Colonic mucosa (tissue), 4 donors: Measurements from ENCODE around the gene PHLDA2. TPM values are rescaled to one million over a fixed set of nuclear protein-coding genes. Genes with fewer than 3 reads are reported as not detected.

Experiments used
- DNase-seq: peaks from one replicate; pipeline ENCODE4 v3.0.0-alpha.2; 2020
- H3K27ac ChIP-seq: fragments of 200-600 bp; one replicate; pipeline ENCODE4 v1.8.0; 2021
- H3K27me3 ChIP-seq: fragments of 200-600 bp; one replicate; pipeline ENCODE4 v1.8.0; 2021
- H3K36me3 ChIP-seq: fragments of 200-600 bp; one replicate; pipeline ENCODE4 v1.8.0; 2021
- H3K4me1 ChIP-seq: fragments of 200-600 bp; one replicate; pipeline ENCODE4 v1.8.0; 2021; ENCODE audit warnings: mild to moderate bottlenecking
- H3K4me3 ChIP-seq: fragments of 200-600 bp; one replicate; pipeline ENCODE4 v1.8.0; 2021
- H3K9ac ChIP-seq, 2 donors: one replicate each; pipeline ENCODE4 v1.7.0; 2013; ENCODE audit warnings: control low read depth in 2 of 2, low read depth in 2 of 2, low read length in 2 of 2
- H3K9me3 ChIP-seq: fragments of 200-600 bp; one replicate; pipeline ENCODE4 v1.8.0; 2021
- intact Hi-C: fragments of 100-400 bp; cut with DNase I; formaldehyde crosslinking; loops from one replicate; pipeline ENCODE4 v1.14.1; 2022
- total RNA-seq, 2 donors: library from RNA; stranded (reverse); fragmentation: NEBNext Ultra II Directional in 1 of 2; extraction: Animal tissue kit (Norgen Biotek cat#: 25700) in 1 of 2; gene quantifications; one replicate each; pipeline ENCODE4 v1.2.1, GENCODE V29; 2021
- TF ChIP-seq, protein P1 (sequence below): fragments of 200-600 bp; IDR thresholded peaks from one replicate; pipeline ENCODE4 v1.8.0; 2022; ENCODE audit warnings: antibody characterized with exemption, mild to moderate bottlenecking
- donor health status: healthy.
- donor health status: DM: no; HTN: no; CAD: no.
- donor health status: DM: no; HTN: no; CAD: no.

Gene PHLDA2
- total RNA-seq, 2 donors from 2014 or later, result 31.6 to 41.6 TPM

GRCh38 chr11:2968341-2968900, 39.2 kb upstream of the PHLDA2 start:
- no peaks in the 10 kb centered on the region for H3K27me3 ChIP-seq
- no peak overlapping the region for H3K27ac ChIP-seq
- H3K9me3 ChIP-seq, result no peaks in the 10 kb centered on the region
- no peak overlapping the region for H3K9ac ChIP-seq
- H3K36me3 ChIP-seq, result peaks cover 22% of the 10 kb centered on the region
- H3K4me1 ChIP-seq, result no peaks in the 10 kb centered on the region
- TF ChIP-seq, protein P1, sequence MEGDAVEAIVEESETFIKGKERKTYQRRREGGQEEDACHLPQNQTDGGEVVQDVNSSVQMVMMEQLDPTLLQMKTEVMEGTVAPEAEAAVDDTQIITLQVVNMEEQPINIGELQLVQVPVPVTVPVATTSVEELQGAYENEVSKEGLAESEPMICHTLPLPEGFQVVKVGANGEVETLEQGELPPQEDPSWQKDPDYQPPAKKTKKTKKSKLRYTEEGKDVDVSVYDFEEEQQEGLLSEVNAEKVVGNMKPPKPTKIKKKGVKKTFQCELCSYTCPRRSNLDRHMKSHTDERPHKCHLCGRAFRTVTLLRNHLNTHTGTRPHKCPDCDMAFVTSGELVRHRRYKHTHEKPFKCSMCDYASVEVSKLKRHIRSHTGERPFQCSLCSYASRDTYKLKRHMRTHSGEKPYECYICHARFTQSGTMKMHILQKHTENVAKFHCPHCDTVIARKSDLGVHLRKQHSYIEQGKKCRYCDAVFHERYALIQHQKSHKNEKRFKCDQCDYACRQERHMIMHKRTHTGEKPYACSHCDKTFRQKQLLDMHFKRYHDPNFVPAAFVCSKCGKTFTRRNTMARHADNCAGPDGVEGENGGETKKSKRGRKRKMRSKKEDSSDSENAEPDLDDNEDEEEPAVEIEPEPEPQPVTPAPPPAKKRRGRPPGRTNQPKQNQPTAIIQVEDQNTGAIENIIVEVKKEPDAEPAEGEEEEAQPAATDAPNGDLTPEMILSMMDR, result no peak
- no peak overlapping the region for H3K4me3 ChIP-seq
- DNase-seq, result no peak
- intact Hi-C loops, result no loop called here

DNA sequence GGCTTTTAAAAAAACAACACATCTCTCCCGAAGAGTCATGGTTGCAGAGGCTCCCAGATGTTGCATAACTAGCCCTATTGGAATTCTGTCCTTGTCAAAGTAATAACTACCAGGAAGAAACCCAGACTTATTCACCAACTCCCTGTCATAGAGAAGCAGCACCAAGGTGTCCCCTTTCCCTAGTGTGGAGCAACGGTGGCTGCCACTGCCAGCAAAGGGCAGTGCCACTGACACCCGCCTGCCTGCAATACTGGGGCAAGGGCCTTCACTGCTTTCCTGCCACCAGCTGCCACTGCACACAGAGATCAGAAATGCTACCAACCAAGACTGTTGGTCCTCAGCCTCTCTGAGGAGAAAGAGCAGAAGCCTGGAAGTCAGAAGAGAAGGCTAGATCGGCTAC, 35.6 kb upstream of the PHLDA2 start:
- peaks cover 17% of the 10 kb centered on the region for H3K36me3 ChIP-seq
- no peaks in the 10 kb centered on the region for H3K4me1 ChIP-seq
- no peak overlapping the region for H3K9ac ChIP-seq
- DNase-seq, result no peak
- H3K9me3 ChIP-seq, result no peaks in the 10 kb centered on the region
- TF ChIP-seq, protein P1, result no peak
- H3K27ac ChIP-seq, result no peak overlapping the region
- intact Hi-C loops, result no loop called here
- H3K4me3 ChIP-seq, result no peak overlapping the region
- no peaks in the 10 kb centered on the region for H3K27me3 ChIP-seq

- intact Hi-C loops, result no loop called here
- Histone ChIP-seq H3K27me3 (no peaks in the 10 kb centered on the region), H3K4me1 (no peaks in the 10 kb centered on the region), H3K9ac (no peak overlapping the region), H3K27ac (no peak overlapping the region), H3K4me3 (no peak overlapping the region), H3K36me3 (peaks cover 17% of the 10 kb centered on the region), H3K9me3 (no peaks in the 10 kb centered on the region)
- no peak for DNase-seq
- TF ChIP-seq, protein P1, result no peak
These were observed 34.5 kb upstream of the PHLDA2 start for GRCh38 chr11:2963761-2964160.

GRCh38 chr11:2963112-2963754, 34.0 kb upstream of the PHLDA2 start:
- Histone ChIP-seq H3K4me3 (no peak overlapping the region), H3K9me3 (no peaks in the 10 kb centered on the region), H3K4me1 (no peaks in the 10 kb centered on the region), H3K9ac (no peak overlapping the region), H3K27ac (no peak overlapping the region), H3K27me3 (no peaks in the 10 kb centered on the region), H3K36me3 (peaks cover 14% of the 10 kb centered on the region)
- no peak for DNase-seq
- intact Hi-C loops, result no loop called here
- TF ChIP-seq, protein P1, result no peak

DNA sequence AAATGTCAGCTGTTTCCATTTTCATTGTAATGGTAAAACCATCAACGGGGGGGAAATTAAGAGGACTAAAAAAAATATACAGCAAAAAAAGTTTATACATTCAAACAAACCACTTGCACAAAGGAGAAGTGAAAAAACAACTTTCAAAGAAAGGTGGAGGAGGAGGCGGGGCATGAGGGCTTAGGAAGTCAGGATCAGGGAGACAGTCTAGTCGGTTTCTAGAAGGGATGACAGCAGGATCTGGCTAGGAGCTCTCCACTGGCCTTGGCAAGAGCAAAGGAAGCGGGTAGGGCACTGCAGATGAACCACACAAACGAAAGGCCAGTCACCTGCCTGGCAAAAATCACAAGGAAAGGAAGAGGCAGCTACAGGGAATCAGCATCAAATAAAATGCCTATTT, 31.9 kb upstream of the PHLDA2 start:
- intact Hi-C loops, result no loop called here
- H3K9me3 ChIP-seq, result no peaks in the 10 kb centered on the region
- no peak overlapping the region for H3K4me3 ChIP-seq
- DNase-seq, result no peak
- TF ChIP-seq, protein P1, result no peak
- H3K36me3 ChIP-seq, result peaks cover 11% of the 10 kb centered on the region
- no peaks in the 10 kb centered on the region for H3K4me1 ChIP-seq
- no peak overlapping the region for H3K27ac ChIP-seq
- H3K27me3 ChIP-seq, result no peaks in the 10 kb centered on the region
- no peak overlapping the region for H3K9ac ChIP-seq
